ENCODE data around the gene REC114. TPM values are rescaled to one million over a fixed set of nuclear protein-coding genes. Genes with fewer than 3 reads are reported as not detected.

REC114 gene
- total and polyA plus RNA-seq, 2 of the 8 experiments (the other 6 are each of a cell fraction or from before 2014, with no cell fraction given): 0.12 TPM; not detected in 1

DNA sequence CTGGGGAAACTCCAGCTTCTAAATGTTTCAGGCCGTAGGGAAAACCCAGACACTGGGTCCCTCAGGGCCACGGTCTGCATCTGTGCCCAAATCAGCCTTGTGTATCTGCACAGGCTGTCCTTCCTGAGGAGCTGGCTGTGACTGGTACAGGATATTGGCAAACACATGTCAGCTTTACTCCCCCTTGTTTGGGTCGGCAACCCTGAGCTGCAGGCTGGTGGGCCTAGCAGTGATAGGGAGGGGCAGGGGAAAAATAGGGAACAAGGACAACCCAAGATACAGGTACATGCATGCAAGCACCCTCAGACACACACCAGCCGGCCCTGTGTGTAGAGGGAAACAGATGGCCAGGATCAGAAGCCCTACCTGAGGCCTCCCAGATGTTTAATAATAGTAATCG is 45.5 kb upstream of the REC114 start (continued):
- no peak for TF ChIP-seq SAP30 (IDR thresholded peaks at IDR 0.05; ENCODE audit: insufficient read depth, insufficient replicate concordance, low read length)
- no peak for TF ChIP-seq TAF1 (IDR thresholded peaks at IDR 0.05; ENCODE audit: low read depth, low read length)
- TF ChIP-seq CREB1 (IDR thresholded peaks at IDR 0.05): no peak
- TF ChIP-seq, protein P1, sequence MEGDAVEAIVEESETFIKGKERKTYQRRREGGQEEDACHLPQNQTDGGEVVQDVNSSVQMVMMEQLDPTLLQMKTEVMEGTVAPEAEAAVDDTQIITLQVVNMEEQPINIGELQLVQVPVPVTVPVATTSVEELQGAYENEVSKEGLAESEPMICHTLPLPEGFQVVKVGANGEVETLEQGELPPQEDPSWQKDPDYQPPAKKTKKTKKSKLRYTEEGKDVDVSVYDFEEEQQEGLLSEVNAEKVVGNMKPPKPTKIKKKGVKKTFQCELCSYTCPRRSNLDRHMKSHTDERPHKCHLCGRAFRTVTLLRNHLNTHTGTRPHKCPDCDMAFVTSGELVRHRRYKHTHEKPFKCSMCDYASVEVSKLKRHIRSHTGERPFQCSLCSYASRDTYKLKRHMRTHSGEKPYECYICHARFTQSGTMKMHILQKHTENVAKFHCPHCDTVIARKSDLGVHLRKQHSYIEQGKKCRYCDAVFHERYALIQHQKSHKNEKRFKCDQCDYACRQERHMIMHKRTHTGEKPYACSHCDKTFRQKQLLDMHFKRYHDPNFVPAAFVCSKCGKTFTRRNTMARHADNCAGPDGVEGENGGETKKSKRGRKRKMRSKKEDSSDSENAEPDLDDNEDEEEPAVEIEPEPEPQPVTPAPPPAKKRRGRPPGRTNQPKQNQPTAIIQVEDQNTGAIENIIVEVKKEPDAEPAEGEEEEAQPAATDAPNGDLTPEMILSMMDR (IDR thresholded peaks at IDR 0.05; ENCODE audit: control extremely low read depth in 1 of 3, insufficient read depth in 1 of 3, low read depth in 1 of 3, low read length in 3 of 3): no peak
- TF ChIP-seq SP1 (IDR thresholded peaks at IDR 0.05; ENCODE audit: low read depth, low read length): no peak
- no peak for TF ChIP-seq PHF8 (conservative IDR thresholded peaks at IDR 0.05; ENCODE audit: low read depth, low read length)
- TF ChIP-seq, protein P2, sequence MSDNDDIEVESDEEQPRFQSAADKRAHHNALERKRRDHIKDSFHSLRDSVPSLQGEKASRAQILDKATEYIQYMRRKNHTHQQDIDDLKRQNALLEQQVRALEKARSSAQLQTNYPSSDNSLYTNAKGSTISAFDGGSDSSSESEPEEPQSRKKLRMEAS (IDR thresholded peaks at IDR 0.05): no peak
- TF ChIP-seq, protein P3, sequence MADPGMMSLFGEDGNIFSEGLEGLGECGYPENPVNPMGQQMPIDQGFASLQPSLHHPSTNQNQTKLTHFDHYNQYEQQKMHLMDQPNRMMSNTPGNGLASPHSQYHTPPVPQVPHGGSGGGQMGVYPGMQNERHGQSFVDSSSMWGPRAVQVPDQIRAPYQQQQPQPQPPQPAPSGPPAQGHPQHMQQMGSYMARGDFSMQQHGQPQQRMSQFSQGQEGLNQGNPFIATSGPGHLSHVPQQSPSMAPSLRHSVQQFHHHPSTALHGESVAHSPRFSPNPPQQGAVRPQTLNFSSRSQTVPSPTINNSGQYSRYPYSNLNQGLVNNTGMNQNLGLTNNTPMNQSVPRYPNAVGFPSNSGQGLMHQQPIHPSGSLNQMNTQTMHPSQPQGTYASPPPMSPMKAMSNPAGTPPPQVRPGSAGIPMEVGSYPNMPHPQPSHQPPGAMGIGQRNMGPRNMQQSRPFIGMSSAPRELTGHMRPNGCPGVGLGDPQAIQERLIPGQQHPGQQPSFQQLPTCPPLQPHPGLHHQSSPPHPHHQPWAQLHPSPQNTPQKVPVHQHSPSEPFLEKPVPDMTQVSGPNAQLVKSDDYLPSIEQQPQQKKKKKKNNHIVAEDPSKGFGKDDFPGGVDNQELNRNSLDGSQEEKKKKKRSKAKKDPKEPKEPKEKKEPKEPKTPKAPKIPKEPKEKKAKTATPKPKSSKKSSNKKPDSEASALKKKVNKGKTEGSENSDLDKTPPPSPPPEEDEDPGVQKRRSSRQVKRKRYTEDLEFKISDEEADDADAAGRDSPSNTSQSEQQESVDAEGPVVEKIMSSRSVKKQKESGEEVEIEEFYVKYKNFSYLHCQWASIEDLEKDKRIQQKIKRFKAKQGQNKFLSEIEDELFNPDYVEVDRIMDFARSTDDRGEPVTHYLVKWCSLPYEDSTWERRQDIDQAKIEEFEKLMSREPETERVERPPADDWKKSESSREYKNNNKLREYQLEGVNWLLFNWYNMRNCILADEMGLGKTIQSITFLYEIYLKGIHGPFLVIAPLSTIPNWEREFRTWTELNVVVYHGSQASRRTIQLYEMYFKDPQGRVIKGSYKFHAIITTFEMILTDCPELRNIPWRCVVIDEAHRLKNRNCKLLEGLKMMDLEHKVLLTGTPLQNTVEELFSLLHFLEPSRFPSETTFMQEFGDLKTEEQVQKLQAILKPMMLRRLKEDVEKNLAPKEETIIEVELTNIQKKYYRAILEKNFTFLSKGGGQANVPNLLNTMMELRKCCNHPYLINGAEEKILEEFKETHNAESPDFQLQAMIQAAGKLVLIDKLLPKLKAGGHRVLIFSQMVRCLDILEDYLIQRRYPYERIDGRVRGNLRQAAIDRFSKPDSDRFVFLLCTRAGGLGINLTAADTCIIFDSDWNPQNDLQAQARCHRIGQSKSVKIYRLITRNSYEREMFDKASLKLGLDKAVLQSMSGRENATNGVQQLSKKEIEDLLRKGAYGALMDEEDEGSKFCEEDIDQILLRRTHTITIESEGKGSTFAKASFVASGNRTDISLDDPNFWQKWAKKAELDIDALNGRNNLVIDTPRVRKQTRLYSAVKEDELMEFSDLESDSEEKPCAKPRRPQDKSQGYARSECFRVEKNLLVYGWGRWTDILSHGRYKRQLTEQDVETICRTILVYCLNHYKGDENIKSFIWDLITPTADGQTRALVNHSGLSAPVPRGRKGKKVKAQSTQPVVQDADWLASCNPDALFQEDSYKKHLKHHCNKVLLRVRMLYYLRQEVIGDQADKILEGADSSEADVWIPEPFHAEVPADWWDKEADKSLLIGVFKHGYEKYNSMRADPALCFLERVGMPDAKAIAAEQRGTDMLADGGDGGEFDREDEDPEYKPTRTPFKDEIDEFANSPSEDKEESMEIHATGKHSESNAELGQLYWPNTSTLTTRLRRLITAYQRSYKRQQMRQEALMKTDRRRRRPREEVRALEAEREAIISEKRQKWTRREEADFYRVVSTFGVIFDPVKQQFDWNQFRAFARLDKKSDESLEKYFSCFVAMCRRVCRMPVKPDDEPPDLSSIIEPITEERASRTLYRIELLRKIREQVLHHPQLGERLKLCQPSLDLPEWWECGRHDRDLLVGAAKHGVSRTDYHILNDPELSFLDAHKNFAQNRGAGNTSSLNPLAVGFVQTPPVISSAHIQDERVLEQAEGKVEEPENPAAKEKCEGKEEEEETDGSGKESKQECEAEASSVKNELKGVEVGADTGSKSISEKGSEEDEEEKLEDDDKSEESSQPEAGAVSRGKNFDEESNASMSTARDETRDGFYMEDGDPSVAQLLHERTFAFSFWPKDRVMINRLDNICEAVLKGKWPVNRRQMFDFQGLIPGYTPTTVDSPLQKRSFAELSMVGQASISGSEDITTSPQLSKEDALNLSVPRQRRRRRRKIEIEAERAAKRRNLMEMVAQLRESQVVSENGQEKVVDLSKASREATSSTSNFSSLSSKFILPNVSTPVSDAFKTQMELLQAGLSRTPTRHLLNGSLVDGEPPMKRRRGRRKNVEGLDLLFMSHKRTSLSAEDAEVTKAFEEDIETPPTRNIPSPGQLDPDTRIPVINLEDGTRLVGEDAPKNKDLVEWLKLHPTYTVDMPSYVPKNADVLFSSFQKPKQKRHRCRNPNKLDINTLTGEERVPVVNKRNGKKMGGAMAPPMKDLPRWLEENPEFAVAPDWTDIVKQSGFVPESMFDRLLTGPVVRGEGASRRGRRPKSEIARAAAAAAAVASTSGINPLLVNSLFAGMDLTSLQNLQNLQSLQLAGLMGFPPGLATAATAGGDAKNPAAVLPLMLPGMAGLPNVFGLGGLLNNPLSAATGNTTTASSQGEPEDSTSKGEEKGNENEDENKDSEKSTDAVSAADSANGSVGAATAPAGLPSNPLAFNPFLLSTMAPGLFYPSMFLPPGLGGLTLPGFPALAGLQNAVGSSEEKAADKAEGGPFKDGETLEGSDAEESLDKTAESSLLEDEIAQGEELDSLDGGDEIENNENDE (IDR thresholded peaks at IDR 0.05; ENCODE audit: insufficient replicate concordance, low read length): no peak
